ENCODE measurements around the gene MAPK8IP3.

MAPK8IP3 gene

GRCh38 chr16:1767116-1767994, 61.4 kb downstream of the MAPK8IP3 start:
- H3K4me1 ChIP-seq, result peaks cover 4% of the 10 kb centered on the region
- H3K4me3 ChIP-seq (ENCODE audit: low read depth, low read length), result no peak overlapping the region
- peaks cover 79% of the 10 kb centered on the region for H3K36me3 ChIP-seq
- no peaks in the 10 kb centered on the region for H3K9me3 ChIP-seq
- TF ChIP-seq CTCF (IDR thresholded peaks at IDR 0.05; ENCODE audit: low read depth, low read length), result no peak
- H3K27me3 ChIP-seq, result no peaks in the 10 kb centered on the region
- no peak for DNase-seq

- DNase-seq, result no peak
- TF ChIP-seq CTCF (IDR thresholded peaks at IDR 0.05; ENCODE audit: low read depth, low read length), result no peak
- Histone ChIP-seq H3K4me1 (peaks cover 4% of the 10 kb centered on the region), H3K9me3 (no peaks in the 10 kb centered on the region), H3K4me3 (ENCODE audit: low read depth, low read length) (no peak overlapping the region), H3K36me3 (peaks cover 71% of the 10 kb centered on the region), H3K27me3 (no peaks in the 10 kb centered on the region)
These were observed 62.2 kb downstream of the MAPK8IP3 start for GRCh38 chr16:1768061-1768766.

- Histone ChIP-seq H3K36me3 (peaks cover 67% of the 10 kb centered on the region), H3K4me3 (ENCODE audit: low read depth, low read length) (no peak overlapping the region), H3K9me3 (no peaks in the 10 kb centered on the region), H3K4me1 (peaks cover 4% of the 10 kb centered on the region), H3K27me3 (no peaks in the 10 kb centered on the region)
- no peak for DNase-seq
- TF ChIP-seq CTCF (IDR thresholded peaks at IDR 0.05; ENCODE audit: low read depth, low read length), result no peak
These were observed 62.9 kb downstream of the MAPK8IP3 start for GRCh38 chr16:1768767-1769401.

GRCh38 chr16:1769402-1770300, 63.7 kb downstream of the MAPK8IP3 start:
- Histone ChIP-seq H3K4me3 (ENCODE audit: low read depth, low read length) (peak overlapping the region; percentile 92), H3K27me3 (no peaks in the 10 kb centered on the region), H3K36me3 (peaks cover 60% of the 10 kb centered on the region), H3K9me3 (no peaks in the 10 kb centered on the region), H3K4me1 (peaks cover 4% of the 10 kb centered on the region)
- no peak for DNase-seq
- no peak for TF ChIP-seq CTCF (IDR thresholded peaks at IDR 0.05; ENCODE audit: low read depth, low read length)

- DNase-seq, result peak; percentile 84
- peaks cover 4% of the 10 kb centered on the region for H3K4me1 ChIP-seq
These were observed 64.6 kb downstream of the MAPK8IP3 start for GRCh38 chr16:1770328-1771187.

More at GRCh38 chr16:1770328-1771187, 64.6 kb downstream of the MAPK8IP3 start:
- Histone ChIP-seq H3K9me3 (no peaks in the 10 kb centered on the region), H3K36me3 (peaks cover 53% of the 10 kb centered on the region), H3K27me3 (no peaks in the 10 kb centered on the region), H3K4me3 (ENCODE audit: low read depth, low read length) (peak overlapping the region; percentile 92)
- TF ChIP-seq CTCF (IDR thresholded peaks at IDR 0.05; ENCODE audit: low read depth, low read length), result no peak
